HG02642 (cell line): ENCODE results near the gene DPYD.
A peak's percentile ranks its signal among the peaks of the same experiment; 100 is the strongest.

Source experiments
- ATAC-seq: cut with Tn5 transposase; IDR thresholded peaks from one replicate; pipeline ENCODE4 v1.9.1; 2021; ENCODE audit warnings: mild to moderate bottlenecking; ENCODE audit not compliant: unreplicated experiment, poor library complexity

Gene DPYD

DNA sequence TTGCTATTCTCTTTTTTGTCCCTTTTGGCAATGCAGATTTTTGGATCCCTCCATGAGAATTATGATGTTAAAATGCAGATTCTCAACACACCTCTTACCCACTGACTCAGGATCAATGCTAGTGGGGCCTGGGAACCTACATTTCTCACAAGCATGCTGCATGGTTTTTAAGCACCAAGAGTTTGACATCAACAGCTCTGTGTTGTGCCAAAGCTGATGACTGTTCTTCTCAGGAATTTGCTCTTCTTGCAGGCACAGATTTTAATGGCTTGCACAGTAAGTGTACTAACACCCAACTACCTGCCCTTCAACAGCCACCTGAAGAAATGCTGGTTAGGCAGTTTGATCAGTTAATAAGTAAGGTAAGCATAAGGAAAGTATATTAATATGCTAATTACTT lies 730.5 kb downstream of the DPYD start:
- ATAC-seq, result no peak

DNA sequence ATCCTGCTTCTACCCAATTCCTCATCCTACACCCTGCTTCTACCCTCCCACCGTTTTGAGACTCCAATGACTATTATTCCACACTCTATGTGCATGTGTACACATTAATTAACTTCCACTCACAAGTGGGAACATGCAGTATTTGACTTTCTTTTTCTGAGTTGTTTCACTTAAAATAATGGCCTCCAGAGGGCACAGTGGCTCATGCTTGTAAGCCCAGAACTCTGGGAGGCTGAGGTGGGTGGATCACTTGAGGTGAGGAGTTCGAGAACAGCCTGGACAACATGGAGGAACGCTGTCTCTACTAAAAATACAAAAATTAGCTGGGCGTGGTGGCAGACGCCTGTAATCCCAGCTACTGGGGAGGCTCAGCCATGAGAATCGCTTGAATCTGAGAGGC lies 734.5 kb downstream of the DPYD start:
- no peak for ATAC-seq

DNA sequence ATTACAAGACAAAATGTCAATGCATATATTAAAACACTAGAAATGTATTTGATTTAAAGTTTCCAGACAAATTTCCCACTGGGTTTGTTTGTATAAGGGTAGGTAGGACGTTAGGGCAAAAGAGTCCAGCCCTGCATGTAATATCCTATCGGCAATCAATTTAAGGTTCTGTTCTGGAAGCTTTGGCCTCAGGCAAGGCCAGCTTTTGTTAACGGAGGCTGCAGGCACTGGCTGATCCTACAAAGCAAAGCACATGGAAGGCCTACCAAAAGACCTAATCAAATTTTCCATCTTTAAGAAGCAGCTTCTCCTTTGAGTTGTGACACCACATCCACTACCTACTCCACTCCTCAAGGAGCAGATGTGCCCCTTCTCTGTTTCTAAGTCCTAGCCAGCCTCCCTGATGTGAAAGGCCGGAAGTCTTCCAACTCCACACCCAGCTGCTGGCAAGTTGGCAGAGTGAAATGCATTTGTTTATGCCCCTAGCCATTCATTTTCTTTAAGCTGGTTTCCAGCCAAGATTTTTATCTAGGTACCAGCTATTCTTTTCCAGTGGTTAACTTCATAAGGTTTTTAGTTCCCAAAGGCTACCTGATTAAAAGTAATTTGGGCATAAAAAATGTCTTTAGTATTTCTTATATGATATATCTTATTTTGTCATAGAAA lies 746.7 kb downstream of the DPYD start:
- ATAC-seq, result no peak

DNA sequence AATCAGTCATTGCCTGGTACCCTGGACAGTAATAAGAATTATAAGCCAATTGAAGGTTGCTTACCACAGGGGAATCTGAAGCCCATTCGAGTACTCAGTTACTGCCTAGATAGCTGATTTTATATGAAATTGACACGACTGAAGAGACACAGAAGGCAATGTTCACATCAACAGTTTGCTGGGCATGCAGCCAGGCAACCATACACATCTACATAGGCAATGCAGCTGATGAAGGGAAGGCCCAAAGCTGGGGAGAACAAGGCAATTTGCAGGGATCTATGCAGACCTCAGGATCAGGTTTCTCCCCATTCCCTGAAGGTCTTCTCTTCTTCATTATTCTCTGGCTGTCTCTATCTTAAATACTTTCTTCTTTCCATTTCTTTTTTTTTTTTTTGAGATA lies 750.5 kb downstream of the DPYD start:
- ATAC-seq, result no peak

DNA sequence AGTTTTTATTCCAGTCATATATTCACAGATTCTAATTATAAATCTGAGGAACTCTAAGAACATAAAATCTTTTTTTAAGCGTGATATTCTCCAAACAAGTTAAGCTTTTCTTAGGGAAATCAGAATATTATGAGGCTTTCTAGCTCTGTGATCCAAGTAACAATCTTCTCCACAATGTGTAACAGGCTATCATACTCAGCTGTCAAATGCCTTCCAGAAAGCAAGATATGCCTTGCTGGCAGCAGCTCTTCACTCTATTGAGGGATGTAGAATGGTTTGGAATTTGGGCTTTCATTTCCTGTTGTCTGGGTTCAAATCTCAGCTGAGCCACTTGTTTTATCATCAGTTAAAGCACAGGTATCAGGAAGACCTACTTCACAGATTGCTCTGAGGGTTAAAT lies 752.8 kb downstream of the DPYD start:
- no peak for ATAC-seq

DNA sequence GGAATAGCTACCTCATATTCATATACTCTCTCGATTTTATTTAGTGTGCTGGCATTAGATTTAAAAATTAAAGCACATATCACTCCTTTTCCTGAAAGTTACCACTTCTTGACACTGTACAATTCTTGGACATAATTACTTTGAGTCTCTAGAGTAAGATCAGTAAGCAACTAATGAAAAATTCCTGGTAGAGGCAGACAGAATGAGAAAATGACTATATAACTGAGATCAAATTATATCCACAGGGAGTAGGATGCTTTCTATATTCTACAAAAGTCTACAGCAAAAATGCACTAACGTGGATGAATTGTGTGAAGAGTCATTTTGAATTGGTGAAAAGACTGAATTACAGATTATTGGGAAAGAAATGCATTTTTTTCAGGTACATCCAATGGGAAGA lies 753.6 kb downstream of the DPYD start:
- no peak for ATAC-seq

DNA sequence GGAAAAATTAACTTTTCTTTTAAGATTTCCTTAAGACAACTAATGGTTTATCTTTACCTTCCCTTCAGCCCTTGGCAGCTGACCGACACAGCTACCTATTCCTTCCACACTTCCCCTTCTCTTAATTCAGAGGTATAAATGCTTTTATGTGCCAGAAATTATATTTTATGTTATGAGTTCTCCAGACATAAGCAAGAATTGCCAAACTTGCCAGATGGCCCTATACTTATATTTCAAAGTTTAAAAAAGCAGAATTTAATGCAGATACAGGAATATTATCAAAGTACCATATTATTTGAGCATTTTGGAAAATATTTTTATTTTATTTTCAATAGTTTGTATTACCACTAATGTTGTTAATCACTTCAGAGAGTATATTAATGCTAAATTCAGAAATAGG lies 754.2 kb downstream of the DPYD start:
- ATAC-seq, result no peak

DNA sequence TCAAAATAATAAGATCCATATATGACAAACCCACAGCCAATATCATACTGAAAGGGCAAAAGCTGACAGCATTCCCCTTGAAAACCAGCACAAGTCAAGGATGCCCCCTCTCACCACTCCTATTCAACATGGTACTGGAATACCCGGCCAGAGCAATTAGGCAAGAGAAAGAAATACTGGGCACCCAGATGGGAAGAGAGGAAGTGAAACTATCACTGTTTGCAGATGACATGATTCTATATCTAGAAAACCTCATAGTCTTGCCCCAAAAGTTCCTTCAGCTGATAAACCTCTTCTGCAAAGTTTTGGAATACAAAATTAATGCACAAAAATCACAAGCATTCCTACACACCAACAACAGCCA lies 756.6 kb downstream of the DPYD start:
- ATAC-seq, result peak; percentile 52

DNA sequence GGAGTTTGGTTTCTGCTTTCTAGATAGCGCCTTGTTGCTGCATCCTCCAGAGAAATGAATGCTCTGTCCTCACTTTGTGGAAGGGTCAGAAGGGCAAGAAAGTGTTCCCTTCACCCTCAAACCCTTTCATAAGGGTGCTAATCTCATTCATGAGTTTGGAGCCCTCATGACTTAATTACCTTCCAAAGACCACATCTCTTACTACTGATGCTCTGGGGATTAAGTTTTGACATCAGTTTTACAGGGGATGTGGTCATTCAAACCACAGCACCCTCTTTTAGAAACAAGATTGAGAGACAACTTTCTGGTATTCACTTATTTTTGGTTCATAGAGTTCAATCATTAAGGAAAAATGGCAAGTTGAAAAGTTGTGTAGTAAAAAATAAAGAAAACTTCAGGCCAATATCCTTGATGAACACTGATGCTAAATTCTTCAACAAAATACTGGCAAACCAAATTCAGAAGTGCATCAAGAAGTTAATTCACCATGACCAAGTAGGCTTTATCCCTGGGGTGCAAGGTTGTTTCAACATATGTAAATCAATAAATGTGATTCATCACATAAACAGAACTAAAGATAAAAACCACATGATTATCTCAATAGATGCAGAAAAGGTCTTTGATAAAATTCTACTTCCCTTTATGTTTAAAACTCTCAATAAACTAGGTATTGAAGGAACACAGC lies 757.1 kb downstream of the DPYD start:
- ATAC-seq, result peak; percentile 42

DNA sequence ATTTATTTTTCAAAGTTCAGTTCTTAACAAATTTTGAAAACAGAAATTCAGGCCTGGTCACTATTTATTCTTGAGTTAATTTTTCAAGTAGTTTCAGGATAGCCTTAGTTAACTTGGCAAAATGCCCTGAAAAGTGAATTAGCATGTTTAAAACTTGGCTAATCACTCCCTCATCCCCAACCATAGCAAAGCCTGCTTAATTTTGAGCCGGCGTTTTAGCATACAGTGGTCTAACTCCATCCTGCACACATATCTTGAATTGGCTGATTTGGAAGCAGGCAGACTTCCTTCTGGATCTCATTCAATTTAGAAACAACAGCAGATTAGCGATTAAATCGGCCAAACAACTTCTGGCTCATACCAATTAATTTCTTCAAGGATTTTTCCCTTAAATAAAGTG lies 760.0 kb downstream of the DPYD start:
- no peak for ATAC-seq

DNA sequence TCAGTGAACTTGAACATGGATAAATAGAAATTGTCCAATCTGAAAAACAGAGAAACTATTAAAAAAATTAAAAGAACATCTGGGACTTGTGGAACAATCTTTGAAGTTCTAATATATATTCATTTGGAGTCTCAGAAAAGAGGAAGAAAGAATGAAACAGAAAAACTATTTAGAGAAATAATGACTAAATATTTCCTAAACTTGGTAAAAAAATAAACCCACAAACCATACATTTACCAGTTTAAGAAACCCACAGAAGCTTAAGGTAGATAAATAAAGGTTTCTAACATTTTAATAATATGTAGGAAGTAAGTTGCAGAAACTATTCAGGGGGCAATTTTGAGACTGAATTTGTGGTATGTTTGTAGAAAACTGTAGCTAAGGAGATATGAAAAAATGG lies 761.5 kb downstream of the DPYD start:
- ATAC-seq, result peak; percentile 53

DNA sequence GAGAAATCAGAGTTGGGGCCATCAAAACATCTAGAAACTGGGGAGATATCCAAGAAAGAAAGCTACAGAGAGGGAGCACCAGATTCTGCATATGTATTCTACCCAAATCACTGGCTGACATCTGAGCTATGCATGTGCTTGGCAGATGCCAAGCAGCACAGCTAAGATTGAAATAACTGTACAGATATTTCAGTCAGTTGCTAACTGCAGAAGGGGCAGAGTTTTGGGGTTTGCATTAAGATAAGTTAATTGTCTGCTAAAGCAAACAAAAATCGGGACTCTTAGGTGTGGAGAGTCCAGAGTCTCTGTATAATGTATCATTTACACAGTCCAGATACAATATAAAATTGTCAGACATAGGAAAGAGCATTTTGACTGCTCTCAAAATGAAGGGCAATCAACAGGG lies 762.1 kb downstream of the DPYD start:
- peak; percentile 16 for ATAC-seq

DNA sequence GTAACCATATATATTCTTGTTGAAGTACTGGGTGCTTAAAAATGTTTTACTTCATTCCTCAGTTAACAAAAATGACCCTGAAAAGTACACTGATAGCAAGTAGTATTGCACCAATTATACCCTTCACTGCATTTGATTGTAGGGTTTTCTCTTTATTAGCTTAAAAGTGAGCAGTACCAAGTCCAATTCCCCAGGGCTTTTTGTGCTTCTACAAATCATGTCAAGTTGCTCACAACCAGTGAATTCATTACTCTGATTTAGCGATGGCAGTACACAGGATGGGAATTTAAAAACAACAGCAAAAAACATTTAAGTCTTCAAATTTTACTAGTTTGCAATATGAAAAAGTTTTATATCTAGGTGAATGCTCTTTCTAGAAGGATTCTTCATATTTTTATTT lies 762.8 kb downstream of the DPYD start:
- ATAC-seq, result no peak

DNA sequence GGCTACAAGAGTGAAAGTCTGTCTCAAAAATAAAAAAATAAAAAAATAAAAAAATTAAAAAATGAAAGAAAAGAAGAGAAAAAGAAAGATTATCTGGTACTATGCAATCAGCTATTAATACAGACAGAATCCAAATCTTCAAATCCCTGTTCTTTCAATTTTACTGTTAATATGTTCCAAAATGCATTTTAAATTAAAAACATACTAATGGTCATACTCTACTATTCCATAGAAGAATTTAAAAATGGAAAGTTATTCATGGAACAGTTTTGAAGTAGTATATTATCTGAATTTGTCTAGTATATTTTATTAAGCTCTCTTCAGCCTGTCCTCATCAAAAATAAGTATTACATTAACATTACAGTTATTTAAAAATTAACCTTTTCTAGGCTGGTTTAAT lies 769.2 kb downstream of the DPYD start:
- ATAC-seq, result no peak

DNA sequence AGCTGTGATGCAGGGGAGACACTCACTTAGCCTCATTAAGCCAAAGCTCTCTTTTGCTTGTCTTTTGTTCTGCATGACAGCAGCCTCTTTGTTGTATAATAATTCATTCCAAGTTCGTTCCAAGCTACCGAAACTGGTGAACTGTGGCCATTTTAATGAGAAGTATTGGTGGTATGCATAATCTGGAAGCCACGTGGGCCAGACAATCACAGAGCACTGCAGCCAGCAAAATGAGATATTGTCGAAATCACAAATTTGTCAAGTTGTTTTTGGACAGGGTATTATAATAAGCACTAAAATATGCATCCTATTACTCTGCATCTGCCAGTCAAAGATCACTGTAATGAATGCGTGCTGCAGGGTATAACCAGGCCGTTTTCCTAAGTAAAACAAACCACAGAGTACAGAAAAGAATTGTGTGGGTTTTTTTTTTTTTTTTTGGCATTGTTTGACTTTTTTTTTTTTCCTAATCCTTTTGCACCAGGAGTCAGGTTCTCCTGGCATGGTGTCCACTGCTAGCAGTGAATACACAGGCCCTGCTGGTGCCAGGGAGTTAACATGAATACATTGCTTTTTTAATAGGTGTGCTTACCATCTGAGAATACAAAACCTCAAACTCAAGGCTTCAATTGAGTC lies 775.4 kb downstream of the DPYD start:
- ATAC-seq, result no peak

DNA sequence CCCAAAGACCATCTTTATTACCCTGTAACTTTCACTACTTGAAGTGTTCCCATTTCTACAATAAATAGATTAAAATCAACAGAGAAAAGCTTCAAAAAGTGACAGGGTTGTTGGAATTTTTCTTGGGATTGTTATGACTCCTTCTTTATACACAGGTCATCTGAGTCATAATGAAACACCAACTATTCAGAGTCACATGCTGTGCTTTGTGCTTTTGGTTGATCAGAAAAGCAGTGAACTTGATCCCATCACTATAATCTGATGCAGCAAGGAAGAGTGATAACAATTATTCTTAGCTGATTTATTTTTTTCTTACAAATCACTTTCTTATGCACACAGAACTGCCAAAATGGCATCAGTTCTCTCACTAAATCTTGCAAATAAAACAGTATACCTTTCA lies 776.3 kb downstream of the DPYD start:
- no peak for ATAC-seq

DNA sequence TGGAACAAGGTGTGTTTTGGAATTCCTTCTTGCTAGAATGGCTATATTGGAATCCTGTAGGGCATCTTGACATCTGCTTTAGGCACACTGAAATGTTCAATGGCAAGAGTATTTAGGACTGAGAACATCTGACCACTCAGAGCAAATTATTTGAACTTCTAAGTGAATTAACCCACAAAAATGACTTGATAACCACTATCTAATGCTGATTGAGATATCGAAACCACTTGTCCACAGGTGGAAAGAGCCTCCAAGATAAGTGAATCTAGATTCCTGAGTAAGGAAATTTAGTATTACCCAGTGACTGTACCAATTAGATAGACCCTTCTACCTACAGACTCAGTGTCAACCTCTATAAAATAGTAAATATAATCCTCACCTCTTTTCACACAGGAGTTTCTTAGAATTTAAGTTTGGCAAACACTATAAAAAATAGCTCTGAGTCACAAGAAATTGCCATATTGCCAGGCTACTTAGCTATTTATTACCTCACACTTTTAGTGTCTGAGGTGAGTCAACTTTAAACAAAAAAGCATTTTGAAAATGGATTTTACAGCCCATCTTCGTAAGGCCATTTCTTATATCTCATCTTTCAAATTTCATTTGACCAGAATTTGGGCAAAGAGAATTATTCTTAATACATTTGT lies 777.5 kb downstream of the DPYD start:
- no peak for ATAC-seq

DNA sequence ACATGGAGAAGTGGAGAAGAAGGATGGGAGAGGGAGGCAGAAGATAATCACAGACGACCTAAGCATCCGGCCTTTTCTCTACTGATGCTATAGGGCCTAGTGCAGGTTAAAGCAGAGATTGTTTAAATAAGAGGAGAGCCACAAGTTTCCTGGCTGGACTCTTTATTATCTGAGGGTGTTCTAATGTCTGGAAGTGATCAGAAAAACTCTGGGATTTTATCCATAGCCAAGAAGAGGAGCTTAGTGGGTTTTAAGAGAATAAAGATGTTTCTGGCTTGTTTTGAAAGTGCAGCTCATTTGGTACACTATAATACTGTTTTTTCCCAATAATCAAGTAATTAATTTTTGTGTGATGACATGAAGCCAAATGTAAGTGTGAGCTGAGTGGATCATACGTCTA lies 780.2 kb downstream of the DPYD start:
- ATAC-seq, result no peak

DNA sequence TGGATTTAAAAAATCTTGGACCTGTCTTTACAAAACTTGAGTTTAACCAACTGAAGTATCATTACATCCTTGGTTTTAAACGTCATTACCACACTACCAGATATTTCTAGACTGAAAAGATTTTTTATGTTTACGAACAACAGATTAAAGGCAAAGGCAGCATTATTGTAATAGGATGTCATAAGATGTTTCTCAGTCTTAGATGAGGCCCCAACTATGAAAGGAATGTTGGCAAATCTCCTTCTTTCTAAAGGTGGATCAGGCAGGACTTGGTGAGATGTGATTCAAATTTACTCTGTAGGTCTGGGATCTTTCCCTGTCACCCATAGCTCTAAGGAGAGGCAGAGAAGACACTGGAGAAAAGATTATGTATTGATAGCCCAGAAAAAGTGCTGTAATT lies 781.3 kb downstream of the DPYD start:
- no peak for ATAC-seq

DNA sequence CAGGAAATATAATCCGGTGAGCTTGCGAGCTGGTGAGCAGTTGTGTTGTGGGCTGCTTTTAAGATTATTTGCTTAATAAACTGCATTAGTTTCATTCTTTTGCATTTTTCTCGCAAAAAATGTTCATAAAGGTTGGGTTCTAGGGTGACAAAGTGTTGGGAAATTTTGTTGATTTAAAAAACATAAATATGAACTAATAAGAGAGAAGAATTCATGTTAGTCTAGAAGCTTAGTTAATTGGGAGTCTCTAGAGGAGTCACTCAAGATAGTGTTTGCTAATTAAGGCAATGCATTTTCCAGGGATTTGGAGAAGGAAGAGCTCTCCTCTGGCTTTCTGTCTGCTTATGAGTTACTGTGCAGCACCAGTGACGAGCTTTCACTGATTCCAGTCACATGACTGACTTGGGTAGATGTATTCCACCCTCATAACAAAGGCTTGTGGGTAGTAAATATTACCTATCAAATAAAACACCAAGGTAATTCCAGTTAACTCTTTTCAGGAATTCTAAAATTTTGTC lies 782.3 kb downstream of the DPYD start:
- peak; percentile 49 for ATAC-seq

DNA sequence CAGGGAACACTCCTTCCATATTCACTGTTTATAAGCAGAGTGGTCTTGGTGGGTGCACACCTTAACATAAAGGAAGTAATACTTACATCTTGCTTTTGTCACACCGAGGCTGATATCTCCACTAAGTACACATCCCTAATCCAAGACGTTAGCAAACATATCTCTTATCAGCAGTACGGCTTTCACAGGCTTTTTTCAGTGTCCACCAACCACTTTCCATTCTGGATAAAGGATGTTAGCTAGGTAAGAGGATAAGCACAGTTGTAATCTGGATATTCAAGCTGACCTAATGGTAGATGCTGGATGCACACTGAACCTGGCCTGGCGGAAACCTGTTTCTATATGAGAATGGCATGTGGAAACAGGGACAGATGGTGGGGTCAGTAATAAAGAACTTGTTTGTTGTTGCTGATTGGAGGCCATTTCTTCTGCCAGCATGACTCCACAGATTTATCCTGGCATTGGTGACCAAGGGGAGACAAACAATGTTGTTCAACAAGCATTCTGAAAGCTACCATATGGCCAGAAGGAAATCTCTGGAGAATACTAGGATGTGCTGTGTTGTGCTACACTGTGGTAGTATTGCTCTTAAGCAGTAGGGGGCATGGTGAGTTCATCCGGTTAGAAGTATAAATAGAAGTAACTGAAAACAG lies 782.8 kb downstream of the DPYD start:
- peak; percentile 97 for ATAC-seq
